ENCODE measurements around the gene PARD3B. TPM values are rescaled to one million over a fixed set of nuclear protein-coding genes. Genes with fewer than 3 reads are reported as not detected.

PARD3B gene
- total and polyA plus RNA-seq, 5 donors, result 3.0 to 18.6 (median 15.6) TPM

- DNase-seq, result peak in 2 of 3 donors; percentile 69
- intact Hi-C loops (cut with DNase I), result no loop called here
- H3K4me1 ChIP-seq (ENCODE audit: control insufficient read depth, insufficient read depth, low read length), result no peaks in the 10 kb centered on the region
- no peaks in the 10 kb centered on the region for H3K27me3 ChIP-seq (ENCODE audit: control insufficient read depth, insufficient read depth)
- peak in 1 of 2 donors; percentile 65 for ATAC-seq
- H3K9me3 ChIP-seq (ENCODE audit: control insufficient read depth, low read length), result no peaks in the 10 kb centered on the region
- no peak overlapping the region for H3K4me3 ChIP-seq (ENCODE audit: low read length)
- 81% methylated on average over 11 of the region's 11 CpGs for WGBS
- H3K27ac ChIP-seq (ENCODE audit: low read length), result no peak overlapping the region
These were observed 1060.5 kb downstream of the PARD3B start for GRCh38 chr2:205605638-205606304.

GRCh38 chr2:205607146-205607545, 1061.9 kb downstream of the PARD3B start:
- 84% methylated on average over 3 of the region's 3 CpGs for WGBS
- H3K27me3 ChIP-seq (ENCODE audit: control insufficient read depth, insufficient read depth), result no peaks in the 10 kb centered on the region
- DNase-seq (no peak), ATAC-seq (no peak)
- no peaks in the 10 kb centered on the region for H3K9me3 ChIP-seq (ENCODE audit: control insufficient read depth, low read length)
- no peak overlapping the region for H3K4me3 ChIP-seq (ENCODE audit: low read length)
- no peaks in the 10 kb centered on the region for H3K4me1 ChIP-seq (ENCODE audit: control insufficient read depth, insufficient read depth, low read length)
- H3K27ac ChIP-seq (ENCODE audit: low read length), result no peak overlapping the region
- intact Hi-C loops (cut with DNase I), result no loop called here

GRCh38 chr2:205609113-205609512, 1063.8 kb downstream of the PARD3B start:
- Histone ChIP-seq H3K27ac (ENCODE audit: low read length) (no peak overlapping the region), H3K4me1 (ENCODE audit: control insufficient read depth, insufficient read depth, low read length) (peaks cover 2% of the 10 kb centered on the region), H3K27me3 (ENCODE audit: control insufficient read depth, insufficient read depth) (no peaks in the 10 kb centered on the region), H3K9me3 (ENCODE audit: control insufficient read depth, low read length) (no peaks in the 10 kb centered on the region), H3K4me3 (ENCODE audit: low read length) (no peak overlapping the region)
- no peak for ATAC-seq
- intact Hi-C loops (cut with DNase I), result no loop called here
- WGBS, result 52% methylated on average over 8 of the region's 8 CpGs
- DNase-seq, result no peak

- H3K27ac ChIP-seq (ENCODE audit: low read length), result no peak overlapping the region
- DNase-seq (no peak), ATAC-seq (no peak)
- H3K4me3 ChIP-seq (ENCODE audit: low read length), result no peak overlapping the region
- H3K4me1 ChIP-seq (ENCODE audit: control insufficient read depth, insufficient read depth, low read length), result peaks cover 2% of the 10 kb centered on the region
- H3K27me3 ChIP-seq (ENCODE audit: control insufficient read depth, insufficient read depth), result no peaks in the 10 kb centered on the region
- intact Hi-C loops (cut with DNase I), result no loop called here
- WGBS, result 100% methylated on average over 1 of the region's 1 CpG
- H3K9me3 ChIP-seq (ENCODE audit: control insufficient read depth, low read length), result no peaks in the 10 kb centered on the region
These were observed 1065.2 kb downstream of the PARD3B start for GRCh38 chr2:205610437-205610836.

- DNase-seq, result no peak
- WGBS, result 42% methylated on average over 4 of the region's 4 CpGs
- intact Hi-C loops (cut with DNase I), result no loop called here
- ATAC-seq, result peak in 1 of 2 donors; percentile 33
- no peaks in the 10 kb centered on the region for H3K27me3 ChIP-seq (ENCODE audit: control insufficient read depth, insufficient read depth)
- H3K4me3 ChIP-seq (ENCODE audit: low read length), result no peak overlapping the region
- H3K27ac ChIP-seq (ENCODE audit: low read length), result no peak overlapping the region
- peaks cover 2% of the 10 kb centered on the region for H3K4me1 ChIP-seq (ENCODE audit: control insufficient read depth, insufficient read depth, low read length)
- no peaks in the 10 kb centered on the region for H3K9me3 ChIP-seq (ENCODE audit: control insufficient read depth, low read length)
These were observed 1067.4 kb downstream of the PARD3B start for GRCh38 chr2:205612636-205613035.

GRCh38 chr2:205613970-205614559, 1068.8 kb downstream of the PARD3B start:
- no peak overlapping the region for H3K4me3 ChIP-seq (ENCODE audit: low read length)

GRCh38 chr2:205614965-205615364, 1069.7 kb downstream of the PARD3B start:
- no peak for DNase-seq
- 82% methylated on average over 4 of the region's 4 CpGs for WGBS
- Histone ChIP-seq H3K4me3 (ENCODE audit: low read length) (no peak overlapping the region), H3K27ac (ENCODE audit: low read length) (no peak overlapping the region), H3K27me3 (ENCODE audit: control insufficient read depth, insufficient read depth) (no peaks in the 10 kb centered on the region), H3K4me1 (ENCODE audit: control insufficient read depth, insufficient read depth, low read length) (peaks cover 2% of the 10 kb centered on the region), H3K9me3 (ENCODE audit: control insufficient read depth, low read length) (no peaks in the 10 kb centered on the region)
- intact Hi-C loops (cut with DNase I), result no loop called here
- ATAC-seq, result no peak

More at GRCh38 chr2:205613970-205614559, 1068.8 kb downstream of the PARD3B start:
- intact Hi-C loops (cut with DNase I), result no loop called here
- DNase-seq (no peak), ATAC-seq (no peak)
- WGBS, result 57% methylated on average over 3 of the region's 3 CpGs
- H3K4me1 ChIP-seq (ENCODE audit: control insufficient read depth, insufficient read depth, low read length), result peaks cover 2% of the 10 kb centered on the region
- H3K27ac ChIP-seq (ENCODE audit: low read length), result no peak overlapping the region
- H3K27me3 ChIP-seq (ENCODE audit: control insufficient read depth, insufficient read depth), result no peaks in the 10 kb centered on the region
- H3K9me3 ChIP-seq (ENCODE audit: control insufficient read depth, low read length), result no peaks in the 10 kb centered on the region

- 96% methylated on average over 2 of the region's 2 CpGs for WGBS
- no peak for DNase-seq
- Histone ChIP-seq H3K27ac (ENCODE audit: low read length) (no peak overlapping the region), H3K4me1 (ENCODE audit: control insufficient read depth, insufficient read depth, low read length) (no peaks in the 10 kb centered on the region), H3K27me3 (ENCODE audit: control insufficient read depth, insufficient read depth) (no peaks in the 10 kb centered on the region), H3K4me3 (ENCODE audit: low read length) (no peak overlapping the region), H3K9me3 (ENCODE audit: control insufficient read depth, low read length) (no peaks in the 10 kb centered on the region)
- intact Hi-C loops (cut with DNase I), result no loop called here
- ATAC-seq, result no peak
These were observed 1072.6 kb downstream of the PARD3B start for GRCh38 chr2:205617905-205618304.

GRCh38 chr2:205619600-205619999, 1074.3 kb downstream of the PARD3B start:
- no peaks in the 10 kb centered on the region for H3K9me3 ChIP-seq (ENCODE audit: control insufficient read depth, low read length)
- no peak for ATAC-seq
- WGBS, result 80% methylated on average over 1 of the region's 1 CpG
- intact Hi-C loops (cut with DNase I), result no loop called here
- H3K27ac ChIP-seq (ENCODE audit: low read length), result no peak overlapping the region
- no peaks in the 10 kb centered on the region for H3K4me1 ChIP-seq (ENCODE audit: control insufficient read depth, insufficient read depth, low read length)
- no peak overlapping the region for H3K4me3 ChIP-seq (ENCODE audit: low read length)
- no peak for DNase-seq
- H3K27me3 ChIP-seq (ENCODE audit: control insufficient read depth, insufficient read depth), result no peaks in the 10 kb centered on the region

- Histone ChIP-seq H3K4me1 (ENCODE audit: control insufficient read depth, insufficient read depth, low read length) (no peaks in the 10 kb centered on the region), H3K9me3 (ENCODE audit: control insufficient read depth, low read length) (no peaks in the 10 kb centered on the region), H3K27ac (ENCODE audit: low read length) (no peak overlapping the region), H3K27me3 (ENCODE audit: control insufficient read depth, insufficient read depth) (no peaks in the 10 kb centered on the region), H3K4me3 (ENCODE audit: low read length) (no peak overlapping the region)
- ATAC-seq (no peak), DNase-seq (no peak)
- WGBS, result 83% methylated on average over 1 of the region's 1 CpG
- intact Hi-C loops (cut with DNase I), result no loop called here
These were observed 1081.8 kb downstream of the PARD3B start for GRCh38 chr2:205627085-205627484.

- no peaks in the 10 kb centered on the region for H3K27me3 ChIP-seq (ENCODE audit: control insufficient read depth, insufficient read depth)
- WGBS, result 82% methylated on average over 3 of the region's 3 CpGs
- intact Hi-C loops (cut with DNase I), result no loop called here
- H3K9me3 ChIP-seq (ENCODE audit: control insufficient read depth, low read length), result no peaks in the 10 kb centered on the region
- no peak for ATAC-seq
- H3K4me1 ChIP-seq (ENCODE audit: control insufficient read depth, insufficient read depth, low read length), result no peaks in the 10 kb centered on the region
- no peak overlapping the region for H3K4me3 ChIP-seq (ENCODE audit: low read length)
- no peak for DNase-seq
- H3K27ac ChIP-seq (ENCODE audit: low read length), result no peak overlapping the region
These were observed 1083.1 kb downstream of the PARD3B start for GRCh38 chr2:205628422-205628821.

Data from right cardiac atrium (tissue), 5 donors.